Measurements from ENCODE around the gene MCTP1.

DNA sequence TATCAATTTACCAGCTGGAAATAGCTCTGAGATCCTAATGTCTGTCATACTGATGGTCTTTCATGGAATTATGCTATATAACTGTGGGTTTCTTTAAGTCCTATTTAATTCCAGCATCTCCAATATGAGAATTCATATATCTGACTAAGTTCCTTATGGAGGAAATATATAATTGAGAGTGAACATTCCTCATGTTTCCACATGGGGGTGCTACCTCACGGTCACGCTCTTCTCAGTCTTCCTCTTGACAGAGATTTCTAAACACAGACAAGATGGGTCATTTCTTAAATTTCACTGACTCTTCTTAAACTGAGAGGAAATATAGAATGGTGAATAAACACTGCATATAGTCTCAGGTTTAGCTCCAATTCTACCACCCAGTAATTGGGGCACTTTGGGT lies 454.4 kb downstream of the MCTP1 start:
- TF ChIP-seq, protein P1, sequence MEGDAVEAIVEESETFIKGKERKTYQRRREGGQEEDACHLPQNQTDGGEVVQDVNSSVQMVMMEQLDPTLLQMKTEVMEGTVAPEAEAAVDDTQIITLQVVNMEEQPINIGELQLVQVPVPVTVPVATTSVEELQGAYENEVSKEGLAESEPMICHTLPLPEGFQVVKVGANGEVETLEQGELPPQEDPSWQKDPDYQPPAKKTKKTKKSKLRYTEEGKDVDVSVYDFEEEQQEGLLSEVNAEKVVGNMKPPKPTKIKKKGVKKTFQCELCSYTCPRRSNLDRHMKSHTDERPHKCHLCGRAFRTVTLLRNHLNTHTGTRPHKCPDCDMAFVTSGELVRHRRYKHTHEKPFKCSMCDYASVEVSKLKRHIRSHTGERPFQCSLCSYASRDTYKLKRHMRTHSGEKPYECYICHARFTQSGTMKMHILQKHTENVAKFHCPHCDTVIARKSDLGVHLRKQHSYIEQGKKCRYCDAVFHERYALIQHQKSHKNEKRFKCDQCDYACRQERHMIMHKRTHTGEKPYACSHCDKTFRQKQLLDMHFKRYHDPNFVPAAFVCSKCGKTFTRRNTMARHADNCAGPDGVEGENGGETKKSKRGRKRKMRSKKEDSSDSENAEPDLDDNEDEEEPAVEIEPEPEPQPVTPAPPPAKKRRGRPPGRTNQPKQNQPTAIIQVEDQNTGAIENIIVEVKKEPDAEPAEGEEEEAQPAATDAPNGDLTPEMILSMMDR (IDR thresholded peaks at IDR 0.05; ENCODE audit: low read depth, low read length) = peak; percentile 49
- TF ChIP-seq EZH2phosphoT487 (IDR thresholded peaks at IDR 0.05; ENCODE audit: low read depth) = no peak

Measured in OCI-LY3 (cell line).